Activated B cell treated with CpG ODN at 0.5 μM for 24 hours (primary cell): ENCODE results near the gene TECRL. TPM values are rescaled to one million over a fixed set of nuclear protein-coding genes. Genes with fewer than 3 reads are reported as not detected.

ENCODE experiments used
- ATAC-seq: fragments of 200-7000 bp; cut with Tn5 transposase; one replicate; pipeline ENCODE4 v1.10.0; 2021; ENCODE audit warnings: low read depth, mild to moderate bottlenecking, moderate library complexity
- CTCF ChIA-PET: fragments of 350-600 bp; sonication (Branson Sonifier 250); formaldehyde crosslinking; loops from one replicate; lab custom pipeline; 2021; ENCODE audit warnings: antibody characterized with exemption; lab: Charles Lee
- POLR2A ChIA-PET: fragments of 350-600 bp; sonication (Branson Sonifier 250); formaldehyde crosslinking; loops from one replicate; lab custom pipeline; 2021; ENCODE audit warnings: antibody characterized with exemption; lab: Charles Lee
- DNase-seq: peaks from one replicate; pipeline ENCODE4 v3.0.0; 2022
- H3K27ac Mint-ChIP-seq: one replicate; pipeline ENCODE4 v1.8.0; 2020; ENCODE audit warnings: mixed read lengths
- H3K27me3 Mint-ChIP-seq: one replicate; pipeline ENCODE4 v1.8.0; 2021; ENCODE audit warnings: mixed read lengths
- H3K36me3 Mint-ChIP-seq: one replicate; pipeline ENCODE4 v1.8.0; 2021; ENCODE audit warnings: low read depth, mixed read lengths
- H3K4me1 Mint-ChIP-seq: one replicate; pipeline ENCODE4 v1.8.0; 2021; ENCODE audit warnings: mixed read lengths
- H3K4me3 Mint-ChIP-seq: one replicate; pipeline ENCODE4 v1.8.0; 2020; ENCODE audit warnings: mild to moderate bottlenecking, mixed read lengths
- H3K9me3 Mint-ChIP-seq: one replicate; pipeline ENCODE4 v1.8.0; 2020; ENCODE audit warnings: mixed read lengths
- CTCF ChIP-seq: fragments of 200-600 bp; IDR thresholded peaks from one replicate; pipeline ENCODE4 v1.8.0; 2022; ENCODE audit warnings: antibody characterized with exemption, mild to moderate bottlenecking
- intact Hi-C: fragments of 100-400 bp; cut with micrococcal nuclease; formaldehyde crosslinking; loops from one replicate; pipeline ENCODE4 v1.15.1; 2024
- total RNA-seq: library from RNA; stranded (reverse); gene quantifications from 2 replicates; pipeline ENCODE4 v1.2.3, GENCODE V29; 2022

TECRL gene
- total RNA-seq, 1 donor from 2014 or later, result not detected

- H3K4me1 Mint-ChIP-seq, result no peaks in the 10 kb centered on the region
- H3K36me3 Mint-ChIP-seq, result no peaks in the 10 kb centered on the region
- no peak for TF ChIP-seq CTCF
- H3K4me3 Mint-ChIP-seq, result no peak overlapping the region
- intact Hi-C loops, result no loop called here
- ATAC-seq, result no peak
- no peaks in the 10 kb centered on the region for H3K27me3 Mint-ChIP-seq
- H3K27ac Mint-ChIP-seq, result no peak overlapping the region
- H3K9me3 Mint-ChIP-seq, result peaks cover 3% of the 10 kb centered on the region
- ChIA-PET CTCF (no interaction called here), POLR2A (no interaction called here)
- DNase-seq, result no peak
Measured at GRCh38 chr4:64272432-64272831, 136.8 kb downstream of the TECRL start.

- Mint-ChIP-seq H3K36me3 (no peaks in the 10 kb centered on the region), H3K9me3 (peaks cover 3% of the 10 kb centered on the region), H3K4me1 (no peaks in the 10 kb centered on the region), H3K4me3 (no peak overlapping the region), H3K27me3 (no peaks in the 10 kb centered on the region), H3K27ac (no peak overlapping the region)
- POLR2A ChIA-PET, result no interaction called here
- TF ChIP-seq CTCF, result no peak
- ATAC-seq (no peak), DNase-seq (no peak)
- CTCF ChIA-PET, result no interaction called here
- intact Hi-C loops, result no loop called here
Measured at GRCh38 chr4:64271601-64272081, 137.6 kb downstream of the TECRL start.

- intact Hi-C loops, result no loop called here
- no peak for DNase-seq
- no peak overlapping the region for H3K27ac Mint-ChIP-seq
- ATAC-seq, result no peak
- H3K4me1 Mint-ChIP-seq, result no peaks in the 10 kb centered on the region
- peaks cover 6% of the 10 kb centered on the region for H3K9me3 Mint-ChIP-seq
- TF ChIP-seq CTCF, result no peak
- H3K4me3 Mint-ChIP-seq, result no peak overlapping the region
- POLR2A ChIA-PET, result no interaction called here
- H3K36me3 Mint-ChIP-seq, result no peaks in the 10 kb centered on the region
- CTCF ChIA-PET, result no interaction called here
- H3K27me3 Mint-ChIP-seq, result no peaks in the 10 kb centered on the region
Measured at GRCh38 chr4:64266669-64267068, 142.6 kb downstream of the TECRL start.

GRCh38 chr4:64266263-64266662, 143.0 kb downstream of the TECRL start:
- intact Hi-C loops, result no loop called here
- TF ChIP-seq CTCF, result no peak
- no peak overlapping the region for H3K4me3 Mint-ChIP-seq
- H3K36me3 Mint-ChIP-seq, result no peaks in the 10 kb centered on the region
- peaks cover 6% of the 10 kb centered on the region for H3K9me3 Mint-ChIP-seq
- ChIA-PET POLR2A (no interaction called here), CTCF (no interaction called here)
- H3K4me1 Mint-ChIP-seq, result no peaks in the 10 kb centered on the region
- DNase-seq, result no peak
- no peaks in the 10 kb centered on the region for H3K27me3 Mint-ChIP-seq
- H3K27ac Mint-ChIP-seq, result no peak overlapping the region
- ATAC-seq, result no peak

GRCh38 chr4:64251781-64252180, 157.5 kb downstream of the TECRL start:
- Mint-ChIP-seq H3K9me3 (peaks cover 10% of the 10 kb centered on the region), H3K36me3 (no peaks in the 10 kb centered on the region), H3K4me1 (no peaks in the 10 kb centered on the region), H3K4me3 (no peak overlapping the region), H3K27ac (no peak overlapping the region), H3K27me3 (no peaks in the 10 kb centered on the region)
- intact Hi-C loops, result no loop called here
- POLR2A ChIA-PET, result no interaction called here
- DNase-seq (no peak), ATAC-seq (no peak)
- no peak for TF ChIP-seq CTCF
- CTCF ChIA-PET, result no interaction called here
